Large intestine (tissue), 3 donors: ENCODE data around the gene MAML2. TPM values are rescaled to one million over a fixed set of nuclear protein-coding genes. Genes with fewer than 3 reads are reported as not detected.

Experiments
- DNase-seq, 2 donors: peaks; one replicate each; pipeline versions ENCODE4 v3.0.0 to v3.0.0-alpha.2; 2013
- H3K27ac ChIP-seq: one replicate; pipeline ENCODE4 v1.5.1; 2013; ENCODE audit warnings: low read length
- H3K27me3 ChIP-seq: 2 replicates; pipeline ENCODE4 v1.6.1; 2013; ENCODE audit warnings: low read length; ENCODE audit not compliant: control insufficient read depth, insufficient read depth
- H3K36me3 ChIP-seq: 2 replicates; pipeline ENCODE4 v1.6.1; 2013; ENCODE audit warnings: low read length; ENCODE audit not compliant: control insufficient read depth, insufficient read depth
- H3K4me1 ChIP-seq: one replicate; pipeline ENCODE4 v1.6.1; 2013; ENCODE audit warnings: low read length; ENCODE audit not compliant: control insufficient read depth, insufficient read depth
- H3K4me3 ChIP-seq: one replicate; pipeline ENCODE4 v1.5.1; 2013; ENCODE audit warnings: low read length
- H3K9me3 ChIP-seq: one replicate; pipeline ENCODE4 v1.6.1; 2013; ENCODE audit warnings: mild to moderate bottlenecking, low read depth, low read length, moderate library complexity; ENCODE audit not compliant: control insufficient read depth
- WGBS: methylation state at CpG from one replicate; pipeline ENCODE4 v1.1.5; 2013; ENCODE audit warnings: low lambda C conversion rate; ENCODE audit not compliant: insufficient coverage; 5-methylcytosine and 5-hydroxymethylcytosine counted together
- polyA plus RNA-seq: library from polyadenylated mRNA; unstranded; fragments of 120-200 nt; gene quantifications from one replicate; pipeline ENCODE4 v1.2.1, GENCODE V29; 2013

Gene MAML2
- polyA plus RNA-seq, 1 donor = 11.2 TPM

- DNase-seq = no peak
- H3K27ac ChIP-seq = no peak overlapping the region
- no peaks in the 10 kb centered on the region for H3K27me3 ChIP-seq
- no CpG with 5 or more reads among the region's 2 CpGs for WGBS
- no peak overlapping the region for H3K4me3 ChIP-seq
- peaks cover 35% of the 10 kb centered on the region for H3K4me1 ChIP-seq
- no peaks in the 10 kb centered on the region for H3K36me3 ChIP-seq
- H3K9me3 ChIP-seq = no peaks in the 10 kb centered on the region
These were observed 33.9 kb downstream of the MAML2 start for GRCh38 chr11:96309016-96309642.

- H3K4me3 ChIP-seq = peak overlapping the region; percentile 3
These were observed 35.2 kb downstream of the MAML2 start for GRCh38 chr11:96307776-96308140.

GRCh38 chr11:96306933-96307775, 35.8 kb downstream of the MAML2 start:
- Histone ChIP-seq H3K36me3 (no peaks in the 10 kb centered on the region), H3K27ac (peak overlapping the region; percentile 79), H3K9me3 (no peaks in the 10 kb centered on the region), H3K4me1 (peaks cover 44% of the 10 kb centered on the region), H3K27me3 (no peaks in the 10 kb centered on the region), H3K4me3 (peak overlapping the region; percentile 3)
- WGBS = no CpG with 5 or more reads among the region's 10 CpGs
- peak; percentile 93 to 98 for DNase-seq

More at GRCh38 chr11:96307776-96308140, 35.2 kb downstream of the MAML2 start:
- WGBS = 67% methylated on average over 1 of the region's 3 CpGs
- H3K4me1 ChIP-seq = peaks cover 38% of the 10 kb centered on the region
- peak overlapping the region; percentile 79 for H3K27ac ChIP-seq
- H3K36me3 ChIP-seq = no peaks in the 10 kb centered on the region
- DNase-seq = no peak
- H3K27me3 ChIP-seq = no peaks in the 10 kb centered on the region
- H3K9me3 ChIP-seq = no peaks in the 10 kb centered on the region

DNA sequence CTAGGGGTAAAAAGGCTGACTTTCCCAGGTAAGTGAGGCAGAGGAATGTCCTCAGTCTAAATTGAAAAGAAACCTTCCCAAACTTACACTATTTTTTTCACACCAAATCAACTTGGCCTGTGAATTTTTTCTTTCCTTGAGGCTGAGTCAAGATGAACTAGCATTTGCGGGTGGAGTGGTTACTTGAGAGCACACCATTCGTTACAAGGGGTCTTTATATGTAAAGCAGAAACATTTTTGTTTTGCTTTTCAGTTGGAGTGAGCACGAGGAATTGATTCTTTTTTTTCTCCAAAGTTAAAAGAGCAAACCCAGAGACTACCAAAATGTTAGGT, 36.4 kb downstream of the MAML2 start:
- no CpG with 5 or more reads among the region's 3 CpGs for WGBS
- H3K36me3 ChIP-seq = no peaks in the 10 kb centered on the region
- no peaks in the 10 kb centered on the region for H3K9me3 ChIP-seq
- peaks cover 42% of the 10 kb centered on the region for H3K4me1 ChIP-seq
- no peak for DNase-seq
- no peaks in the 10 kb centered on the region for H3K27me3 ChIP-seq
- peak overlapping the region; percentile 2 for H3K4me3 ChIP-seq
- peak overlapping the region; percentile 79 for H3K27ac ChIP-seq

DNA sequence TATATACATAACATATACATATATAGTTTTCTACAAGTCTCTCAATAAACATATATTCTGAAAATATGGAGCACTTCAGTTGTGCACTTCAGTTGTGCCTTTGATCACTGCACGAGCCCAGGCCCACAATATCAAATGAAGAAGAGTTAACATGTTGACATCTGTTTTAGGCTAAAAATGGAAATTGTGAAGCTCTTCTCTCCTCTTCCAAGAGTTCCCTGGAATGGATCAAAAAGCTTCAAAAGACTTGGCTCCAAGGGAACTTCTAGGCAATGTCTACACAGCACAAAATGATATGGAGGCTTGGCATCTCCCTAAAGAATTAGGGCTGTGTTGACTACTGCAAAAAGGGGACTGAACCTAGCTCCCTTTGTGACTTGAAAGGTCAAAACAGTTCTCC, 36.9 kb downstream of the MAML2 start:
- H3K4me1 ChIP-seq = peaks cover 39% of the 10 kb centered on the region
- no peak overlapping the region for H3K4me3 ChIP-seq
- no peaks in the 10 kb centered on the region for H3K27me3 ChIP-seq

DNA sequence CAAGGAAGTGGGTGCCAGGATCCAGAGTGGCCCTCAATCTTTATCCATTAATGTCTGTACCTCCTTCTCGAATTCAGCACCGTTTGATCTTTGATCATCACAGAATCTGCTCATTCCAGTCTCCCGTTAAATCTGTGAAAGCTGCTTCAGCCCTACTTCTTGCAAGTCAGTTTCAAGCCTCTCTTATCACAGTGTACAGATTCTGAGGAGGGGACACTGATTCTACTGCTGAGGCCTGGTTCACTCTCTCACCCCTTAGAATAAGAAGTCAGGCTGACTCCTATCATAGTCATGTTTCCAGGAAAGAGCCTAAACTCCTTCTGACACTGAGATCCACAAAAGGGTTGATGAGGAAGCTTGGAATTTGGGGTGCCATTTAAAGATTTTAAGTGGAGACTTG, 39.0 kb downstream of the MAML2 start:
- Histone ChIP-seq H3K27ac (no peak overlapping the region), H3K36me3 (no peaks in the 10 kb centered on the region), H3K27me3 (no peaks in the 10 kb centered on the region), H3K4me3 (no peak overlapping the region), H3K9me3 (no peaks in the 10 kb centered on the region), H3K4me1 (peaks cover 34% of the 10 kb centered on the region)
- no CpG with 5 or more reads among the region's 3 CpGs for WGBS
- no peak for DNase-seq

More for the DNA sequence above, 36.9 kb downstream of the MAML2 start:
- DNase-seq = no peak
- 100% methylated on average over 1 of the region's 1 CpG for WGBS
- H3K9me3 ChIP-seq = no peaks in the 10 kb centered on the region
- H3K36me3 ChIP-seq = no peaks in the 10 kb centered on the region
- peak overlapping the region; percentile 79 for H3K27ac ChIP-seq

DNA sequence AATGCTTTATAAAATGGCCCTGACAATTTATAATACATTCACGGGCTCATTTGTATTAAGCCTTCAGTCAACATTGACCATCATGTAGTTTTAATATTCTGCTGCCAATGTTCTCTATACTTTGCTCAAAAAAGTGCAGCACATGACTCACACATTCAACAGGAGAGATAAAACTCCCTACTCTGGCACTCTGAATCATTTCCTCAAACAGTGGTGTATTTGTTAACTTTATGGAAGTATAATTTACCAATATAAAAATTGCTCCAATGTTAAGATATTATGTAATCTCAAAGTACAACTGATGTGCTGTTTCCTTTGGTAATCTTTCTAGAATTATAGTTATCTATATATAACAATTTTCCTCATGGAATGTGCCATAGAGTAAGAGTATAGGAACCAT, 39.9 kb downstream of the MAML2 start:
- no peaks in the 10 kb centered on the region for H3K27me3 ChIP-seq
- no peaks in the 10 kb centered on the region for H3K9me3 ChIP-seq
- peaks cover 31% of the 10 kb centered on the region for H3K4me1 ChIP-seq
- no CpG with 5 or more reads among the region's 1 CpG for WGBS
- no peak overlapping the region for H3K4me3 ChIP-seq
- peak; percentile 37 to 65 for DNase-seq
- H3K27ac ChIP-seq = peak overlapping the region; percentile 45
- H3K36me3 ChIP-seq = no peaks in the 10 kb centered on the region

DNA sequence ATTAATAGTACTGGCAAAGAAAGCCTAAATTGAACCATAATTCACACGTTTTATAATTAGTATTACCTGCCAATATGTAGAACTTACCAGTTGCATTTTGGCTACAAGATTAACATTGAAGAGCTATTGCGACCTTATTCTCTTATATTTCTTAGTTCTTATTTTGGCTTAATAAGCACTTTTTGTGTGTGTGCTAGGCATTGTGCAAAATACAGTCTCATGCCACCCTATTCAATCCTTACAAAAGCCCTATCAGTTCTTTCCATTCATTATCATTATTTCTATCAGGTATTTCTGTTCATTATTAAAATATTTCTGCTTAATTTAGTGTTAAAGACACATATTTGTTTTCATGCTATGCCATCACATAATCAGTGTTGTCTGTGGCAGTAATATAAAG, 41.2 kb downstream of the MAML2 start:
- no peaks in the 10 kb centered on the region for H3K9me3 ChIP-seq
- H3K36me3 ChIP-seq = no peaks in the 10 kb centered on the region
- no peak for DNase-seq
- peaks cover 21% of the 10 kb centered on the region for H3K4me1 ChIP-seq
- no peak overlapping the region for H3K4me3 ChIP-seq
- WGBS = 94% methylated on average over 2 of the region's 2 CpGs
- H3K27ac ChIP-seq = no peak overlapping the region
- no peaks in the 10 kb centered on the region for H3K27me3 ChIP-seq

DNA sequence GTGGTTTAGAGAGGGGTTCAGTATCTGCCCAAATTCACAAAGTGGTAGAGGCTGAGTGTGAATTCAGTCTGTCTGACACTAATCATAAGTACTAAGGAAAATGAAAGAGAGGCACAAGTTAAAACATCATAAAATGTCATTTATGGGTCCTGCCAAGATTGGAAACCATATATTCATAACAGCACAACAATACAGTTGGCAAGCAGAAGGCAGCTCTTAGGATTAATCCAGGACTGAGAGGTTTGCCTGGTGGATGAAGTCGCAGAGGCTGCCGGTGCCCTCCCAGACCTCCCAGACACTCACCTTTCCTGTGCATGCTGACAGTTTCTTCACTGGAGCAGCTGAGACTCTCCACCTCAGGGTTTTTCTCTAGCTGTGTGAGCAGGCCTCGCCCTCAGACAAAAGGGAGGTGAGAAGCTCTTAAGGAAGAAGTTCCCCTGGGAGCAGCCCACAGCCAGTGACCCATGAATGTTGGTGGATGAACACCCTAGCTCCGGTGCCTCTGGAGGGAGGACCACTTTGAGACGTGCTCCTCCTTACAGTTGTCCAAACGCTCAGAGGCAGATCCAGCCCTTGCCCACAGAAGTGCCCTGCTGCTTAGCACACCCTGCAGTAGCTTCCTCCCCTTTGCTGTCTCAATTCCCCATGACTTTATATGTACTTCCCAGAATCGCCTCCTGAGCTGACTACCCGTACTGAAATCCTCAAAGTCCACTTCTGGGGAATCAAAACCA, 43.7 kb downstream of the MAML2 start:
- no peak for DNase-seq
- Histone ChIP-seq H3K27ac (no peak overlapping the region), H3K27me3 (no peaks in the 10 kb centered on the region), H3K9me3 (no peaks in the 10 kb centered on the region), H3K36me3 (no peaks in the 10 kb centered on the region), H3K4me3 (no peak overlapping the region), H3K4me1 (peaks cover 14% of the 10 kb centered on the region)
- no CpG with 5 or more reads among the region's 8 CpGs for WGBS

- Histone ChIP-seq H3K27me3 (no peaks in the 10 kb centered on the region), H3K4me3 (no peak overlapping the region), H3K4me1 (peaks cover 17% of the 10 kb centered on the region), H3K36me3 (no peaks in the 10 kb centered on the region), H3K27ac (no peak overlapping the region), H3K9me3 (no peaks in the 10 kb centered on the region)
- no peak for DNase-seq
- WGBS = no CpG with 5 or more reads among the region's 4 CpGs
These were observed 47.6 kb downstream of the MAML2 start for GRCh38 chr11:96295369-96295768.
